AG09309 (cell line): ENCODE results near the gene VWA3B.
"Not testable (repeated sequence)": the region's sequence is repeated elsewhere in the genome, so short reads cannot be mapped to it uniquely, and the experiment has no call there.

Experiments
- DNase-seq: peaks from one replicate; pipeline ENCODE4 v3.0.0-alpha.2; 2010; ENCODE audit warnings: low read depth
- H3K4me3 ChIP-seq: 2 replicates; pipeline ENCODE4 v1.5.1; 2011; ENCODE audit warnings: mild to moderate bottlenecking, low read depth, low read length, moderate library complexity; ENCODE audit not compliant: control insufficient read depth
- CTCF ChIP-seq: IDR thresholded peaks from 2 replicates; pipeline ENCODE4 v1.5.1; 2011; ENCODE audit warnings: mild to moderate bottlenecking, low read depth, low read length, inconsistent platforms; ENCODE audit not compliant: insufficient read depth, control insufficient read depth; ENCODE audit errors: missing control alignments

The VWA3B gene

GRCh38 chr2:98301469-98301868 lies 214.5 kb downstream of the VWA3B start:
- no peak overlapping the region for H3K4me3 ChIP-seq
- DNase-seq: no peak
- TF ChIP-seq CTCF: no peak

- DNase-seq: not testable (repeated sequence)
Measured at GRCh38 chr2:98307131-98307696, 220.2 kb downstream of the VWA3B start.

GRCh38 chr2:98308068-98308467 lies 221.1 kb downstream of the VWA3B start:
- DNase-seq: no peak
- no peak for TF ChIP-seq CTCF
- no peak overlapping the region for H3K4me3 ChIP-seq

More at GRCh38 chr2:98307131-98307696, 220.2 kb downstream of the VWA3B start:
- H3K4me3 ChIP-seq: not testable (repeated sequence)

GRCh38 chr2:98308532-98308931 lies 221.6 kb downstream of the VWA3B start:
- TF ChIP-seq CTCF: no peak
- no peak overlapping the region for H3K4me3 ChIP-seq
- DNase-seq: no peak

GRCh38 chr2:98309580-98309979 lies 222.6 kb downstream of the VWA3B start:
- H3K4me3 ChIP-seq: no peak overlapping the region
- no peak for TF ChIP-seq CTCF
- DNase-seq: no peak

- H3K4me3 ChIP-seq: no peak overlapping the region
- TF ChIP-seq CTCF: no peak
- no peak for DNase-seq
Measured at GRCh38 chr2:98310010-98310409, 223.0 kb downstream of the VWA3B start.

- no peak overlapping the region for H3K4me3 ChIP-seq
- TF ChIP-seq CTCF: no peak
- DNase-seq: no peak
Measured at GRCh38 chr2:98311090-98311489, 224.1 kb downstream of the VWA3B start.
